Panc1 (cell line): ENCODE results near the gene TCP10L. TPM values are rescaled to one million over a fixed set of nuclear protein-coding genes. Genes with fewer than 3 reads are reported as not detected.
"Not testable (repeated sequence)": the region's sequence is repeated elsewhere in the genome, so short reads cannot be mapped to it uniquely, and the experiment has no call there.

Source experiments
- ATAC-seq: fragments of 200-7000 bp; cut with Tn5 transposase; 2 replicates; pipeline ENCODE4 v1.9.1; 2020; ENCODE audit warnings: mild to moderate bottlenecking, moderate library complexity
- Bru-seq: library from RNA; stranded (reverse); fragments of 400-500 nt; gene quantifications from one replicate; lab custom pipeline; 2021; lab: Mats Ljungman, UMichigan
- BruChase-seq, 2 experiments: library from RNA; stranded (reverse); fragments of 400-500 nt; gene quantifications; one replicate each; lab custom pipeline; 2021; lab: Mats Ljungman, UMichigan
- BruUV-seq: library from RNA; stranded (reverse); fragments of 400-500 nt; replicated peaks from 2 replicates; lab custom pipeline; 2021; lab: Mats Ljungman, UMichigan
- CTCF ChIA-PET: fragments of 300-600 bp; sonication (Branson Sonifier 250); formaldehyde crosslinking; loops from one replicate; lab custom pipeline; 2022; ENCODE audit warnings: antibody characterized with exemption; lab: Charles Lee
- POLR2A ChIA-PET: fragments of 300-600 bp; sonication (Branson Sonifier 250); formaldehyde crosslinking; loops from one replicate; lab custom pipeline; 2022; ENCODE audit warnings: antibody characterized with exemption; lab: Charles Lee
- DNase-seq: peaks from one replicate; pipeline ENCODE4 v3.0.0-alpha.2; 2010; ENCODE audit warnings: low read depth, low spot score
- H3K27ac ChIP-seq: 2 replicates; pipeline ENCODE4 v1.5.1; 2011; ENCODE audit warnings: mild to moderate bottlenecking, low read length, inconsistent platforms
- H3K27me3 ChIP-seq: fragments of 200-500 bp; sonication (Bioruptor generic); 2 replicates; pipeline ENCODE4 v1.6.0; 2014; ENCODE audit warnings: low read length, inconsistent platforms; ENCODE audit not compliant: control insufficient read depth, insufficient read depth
- H3K36me3 ChIP-seq: fragments of 200-500 bp; sonication (Bioruptor generic); 2 replicates; pipeline ENCODE4 v1.5.1; 2014; ENCODE audit warnings: inconsistent platforms, mild to moderate bottlenecking, low read length, moderate library complexity; ENCODE audit not compliant: control insufficient read depth, insufficient read depth
- H3K4me1 ChIP-seq: 2 replicates; pipeline ENCODE4 v1.5.1; 2011; ENCODE audit warnings: inconsistent platforms, mild to moderate bottlenecking, low read length, moderate library complexity; ENCODE audit not compliant: control insufficient read depth, insufficient read depth
- H3K4me3 ChIP-seq, 2 experiments: 2 replicates each; pipeline ENCODE4 v1.5.1; 2011 to 2012; ENCODE audit warnings: low read depth in 2 of 2, low read length in 2 of 2, mild to moderate bottlenecking in 2 of 2, inconsistent platforms in 1 of 2, moderate library complexity in 1 of 2
- H3K9me3 ChIP-seq: fragments of 200-500 bp; sonication (Bioruptor generic); 2 replicates; pipeline ENCODE4 v1.5.1; 2014; ENCODE audit warnings: low read depth, mild to moderate bottlenecking, inconsistent platforms, low read length, moderate library complexity; ENCODE audit not compliant: control insufficient read depth, insufficient read depth
- POLR2AphosphoS5 ChIP-seq: IDR thresholded peaks from 2 replicates; pipeline ENCODE4 v1.6.1; 2012; ENCODE audit warnings: mild to moderate bottlenecking, low read depth, low read length, moderate library complexity
- SIN3A ChIP-seq: IDR thresholded peaks from 2 replicates; pipeline ENCODE4 v1.6.1; 2012; ENCODE audit warnings: low read depth, mild to moderate bottlenecking, low read length, moderate library complexity, borderline replicate concordance; ENCODE audit not compliant: insufficient read depth
- TCF7L2 ChIP-seq: IDR thresholded peaks from 2 replicates; pipeline ENCODE4 v1.6.1; 2011; ENCODE audit warnings: mild to moderate bottlenecking, low read depth, low read length, inconsistent platforms
- in situ Hi-C: cut with HindIII; loops from 2 replicates; pipeline ENCODE4 v1.10.0; 2016; ENCODE audit warnings: low sequenced_read_pairs, low pct_unique_long_range_greater_than_20kb
- intact Hi-C: fragments of 100-400 bp; cut with micrococcal nuclease; formaldehyde crosslinking; loops from one replicate; pipeline ENCODE4 v1.10.0; 2022; ENCODE audit not compliant: unreplicated experiment
- long read RNA-seq: library from polyadenylated mRNA; unstranded; transcript quantifications from one replicate; pipeline ENCODE4 v2.0.0, GENCODE V29; 2021; ENCODE audit not compliant: unreplicated experiment
- polyA plus RNA-seq: library from polyadenylated mRNA; unstranded; fragments of >200 nt; gene quantifications from one replicate; pipeline ENCODE4 v1.2.1, GENCODE V29; 2012; ENCODE audit warnings: missing spikeins; ENCODE audit not compliant: insufficient read length
- total RNA-seq: library from RNA; stranded (reverse); gene quantifications from one replicate; pipeline ENCODE4 v1.2.1, GENCODE V29; 2021; ENCODE audit not compliant: unreplicated experiment
- TF ChIP-seq, protein P1 (sequence below): fragments of 450-650 bp; IDR thresholded peaks from 2 replicates; pipeline ENCODE4 v1.5.1; 2017; ENCODE audit warnings: mild to moderate bottlenecking
- TF ChIP-seq, protein P2 (sequence below), 2 experiments: IDR thresholded peaks; 2 replicates each; pipeline ENCODE4 v1.6.1; 2011 to 2012; ENCODE audit warnings: low read depth in 2 of 2, control low read depth in 1 of 2, low read length in 1 of 2, mild to moderate bottlenecking in 1 of 2, moderate library complexity in 1 of 2; ENCODE audit not compliant: insufficient read depth in 1 of 2

TCP10L gene, protein sequence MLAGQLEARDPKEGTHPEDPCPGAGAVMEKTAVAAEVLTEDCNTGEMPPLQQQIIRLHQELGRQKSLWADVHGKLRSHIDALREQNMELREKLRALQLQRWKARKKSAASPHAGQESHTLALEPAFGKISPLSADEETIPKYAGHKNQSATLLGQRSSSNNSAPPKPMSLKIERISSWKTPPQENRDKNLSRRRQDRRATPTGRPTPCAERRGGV
- total RNA-seq: 0.57 TPM
- not detected for polyA plus RNA-seq
- percentile 10 among the genes with signal in this experiment for Bru-seq, nascent RNA
- percentile 29 among the genes with signal in this experiment for BruChase-seq, experiment 1, labeled RNA remaining after a 2-hour chase
- BruChase-seq, experiment 2, labeled RNA remaining after a 6-hour chase: percentile 26 among the genes with signal in this experiment
- long read RNA-seq, partial matches to known transcripts: 0 of 1 reads
- long read RNA-seq, other reads (novel, unspliced or antisense): 1 of 1 reads

DNA sequence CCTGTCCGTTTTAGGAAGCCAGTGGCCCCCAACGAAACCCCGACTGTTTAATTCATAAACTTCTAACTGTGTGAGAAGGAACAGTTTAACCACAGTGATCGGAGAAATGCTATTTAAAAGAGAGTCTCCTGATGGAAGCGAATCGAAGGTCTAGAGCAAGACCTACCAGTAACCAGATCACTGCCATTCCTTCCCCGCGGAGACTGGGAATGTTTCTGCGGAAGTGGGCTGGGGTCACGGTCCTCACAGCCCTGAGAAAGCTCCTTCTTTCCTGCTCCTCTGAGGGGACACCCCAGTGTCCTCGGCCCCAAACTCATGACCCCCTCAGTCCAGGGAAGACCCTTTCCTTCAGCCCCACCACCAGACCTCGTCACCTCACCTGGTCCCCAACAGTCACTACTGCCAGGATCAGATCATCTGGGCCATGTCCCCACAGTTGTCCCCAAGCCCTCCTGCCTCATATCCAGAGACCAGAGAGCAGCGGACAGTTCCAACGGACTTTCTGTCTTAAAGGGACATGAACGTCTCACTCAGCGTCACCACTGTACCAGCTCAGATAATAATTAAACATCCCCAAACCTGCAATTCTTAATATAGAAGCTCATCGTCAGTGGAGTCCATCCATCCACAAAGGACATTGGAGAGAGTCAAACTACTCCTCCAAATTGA lies at the start of gene TCP10L:
TCP10L (minus strand) TSS at position 482 of the 669 bp plus-strand sequence. CDS start 1,219 bp downstream, outside the sequence.
- CTCF ChIA-PET: no interaction called here
- no TSS peak for BruUV-seq
- POLR2A ChIA-PET: no interaction called here

DNA sequence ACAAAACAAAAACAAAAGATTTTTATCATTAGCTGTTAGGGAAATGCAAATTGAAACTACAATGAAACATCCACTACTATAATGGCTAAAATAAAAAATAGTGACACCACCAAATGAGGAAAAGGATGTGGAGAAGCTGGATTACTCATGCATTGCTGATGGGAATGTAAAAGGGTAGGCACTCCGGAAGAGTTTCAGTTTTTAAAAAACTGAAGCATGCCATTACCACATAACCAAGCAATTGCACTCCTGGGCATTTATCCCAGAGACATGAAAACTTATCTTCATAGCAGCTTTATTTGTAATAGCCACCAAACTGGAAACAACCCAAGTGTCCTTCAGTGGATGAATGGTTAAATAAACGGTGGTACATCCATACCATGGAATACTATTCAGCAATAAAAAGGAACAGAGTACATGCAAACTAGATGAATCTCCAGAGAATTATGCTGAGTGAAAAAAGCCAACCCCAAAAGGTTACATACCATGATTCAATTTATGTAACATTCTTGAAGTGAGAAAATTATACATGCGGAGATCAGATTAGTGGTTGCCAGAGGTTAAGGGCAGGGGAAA lies 41.4 kb upstream of the TCP10L start:
- Histone ChIP-seq H3K9me3 (no peaks in the 10 kb centered on the region), H3K27ac (no peak overlapping the region), H3K4me3 (no peak overlapping the region), H3K36me3 (no peaks in the 10 kb centered on the region), H3K4me1 (no peaks in the 10 kb centered on the region), H3K27me3 (no peaks in the 10 kb centered on the region)
- DNase-seq: no peak
- ChIA-PET CTCF (no interaction called here), POLR2A (no interaction called here)
- in situ Hi-C loops: no loop called here
- ATAC-seq: no peak
- no TSS peak for BruUV-seq
- intact Hi-C loops: no loop called here
- TF ChIP-seq, protein P1, sequence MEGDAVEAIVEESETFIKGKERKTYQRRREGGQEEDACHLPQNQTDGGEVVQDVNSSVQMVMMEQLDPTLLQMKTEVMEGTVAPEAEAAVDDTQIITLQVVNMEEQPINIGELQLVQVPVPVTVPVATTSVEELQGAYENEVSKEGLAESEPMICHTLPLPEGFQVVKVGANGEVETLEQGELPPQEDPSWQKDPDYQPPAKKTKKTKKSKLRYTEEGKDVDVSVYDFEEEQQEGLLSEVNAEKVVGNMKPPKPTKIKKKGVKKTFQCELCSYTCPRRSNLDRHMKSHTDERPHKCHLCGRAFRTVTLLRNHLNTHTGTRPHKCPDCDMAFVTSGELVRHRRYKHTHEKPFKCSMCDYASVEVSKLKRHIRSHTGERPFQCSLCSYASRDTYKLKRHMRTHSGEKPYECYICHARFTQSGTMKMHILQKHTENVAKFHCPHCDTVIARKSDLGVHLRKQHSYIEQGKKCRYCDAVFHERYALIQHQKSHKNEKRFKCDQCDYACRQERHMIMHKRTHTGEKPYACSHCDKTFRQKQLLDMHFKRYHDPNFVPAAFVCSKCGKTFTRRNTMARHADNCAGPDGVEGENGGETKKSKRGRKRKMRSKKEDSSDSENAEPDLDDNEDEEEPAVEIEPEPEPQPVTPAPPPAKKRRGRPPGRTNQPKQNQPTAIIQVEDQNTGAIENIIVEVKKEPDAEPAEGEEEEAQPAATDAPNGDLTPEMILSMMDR: no peak
- no peak for TF ChIP-seq SIN3A
- no peak for TF ChIP-seq TCF7L2
- TF ChIP-seq POLR2AphosphoS5: no peak
- TF ChIP-seq, protein P2, sequence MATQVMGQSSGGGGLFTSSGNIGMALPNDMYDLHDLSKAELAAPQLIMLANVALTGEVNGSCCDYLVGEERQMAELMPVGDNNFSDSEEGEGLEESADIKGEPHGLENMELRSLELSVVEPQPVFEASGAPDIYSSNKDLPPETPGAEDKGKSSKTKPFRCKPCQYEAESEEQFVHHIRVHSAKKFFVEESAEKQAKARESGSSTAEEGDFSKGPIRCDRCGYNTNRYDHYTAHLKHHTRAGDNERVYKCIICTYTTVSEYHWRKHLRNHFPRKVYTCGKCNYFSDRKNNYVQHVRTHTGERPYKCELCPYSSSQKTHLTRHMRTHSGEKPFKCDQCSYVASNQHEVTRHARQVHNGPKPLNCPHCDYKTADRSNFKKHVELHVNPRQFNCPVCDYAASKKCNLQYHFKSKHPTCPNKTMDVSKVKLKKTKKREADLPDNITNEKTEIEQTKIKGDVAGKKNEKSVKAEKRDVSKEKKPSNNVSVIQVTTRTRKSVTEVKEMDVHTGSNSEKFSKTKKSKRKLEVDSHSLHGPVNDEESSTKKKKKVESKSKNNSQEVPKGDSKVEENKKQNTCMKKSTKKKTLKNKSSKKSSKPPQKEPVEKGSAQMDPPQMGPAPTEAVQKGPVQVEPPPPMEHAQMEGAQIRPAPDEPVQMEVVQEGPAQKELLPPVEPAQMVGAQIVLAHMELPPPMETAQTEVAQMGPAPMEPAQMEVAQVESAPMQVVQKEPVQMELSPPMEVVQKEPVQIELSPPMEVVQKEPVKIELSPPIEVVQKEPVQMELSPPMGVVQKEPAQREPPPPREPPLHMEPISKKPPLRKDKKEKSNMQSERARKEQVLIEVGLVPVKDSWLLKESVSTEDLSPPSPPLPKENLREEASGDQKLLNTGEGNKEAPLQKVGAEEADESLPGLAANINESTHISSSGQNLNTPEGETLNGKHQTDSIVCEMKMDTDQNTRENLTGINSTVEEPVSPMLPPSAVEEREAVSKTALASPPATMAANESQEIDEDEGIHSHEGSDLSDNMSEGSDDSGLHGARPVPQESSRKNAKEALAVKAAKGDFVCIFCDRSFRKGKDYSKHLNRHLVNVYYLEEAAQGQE (IDR thresholded peaks at IDR 0.05; ENCODE audit: insufficient read depth in 1 of 2, low read depth in 2 of 2, low read length in 1 of 2): no peak

More for the DNA sequence above, at the start of gene TCP10L:
- H3K27ac ChIP-seq: no peak within 1 kb of the TSS
- in situ Hi-C loops (no loop called here), intact Hi-C loops (no loop called here)
- no peaks in the 10 kb centered on the region for H3K4me1 ChIP-seq
- H3K4me3 ChIP-seq: no peak within 1 kb of the TSS
- DNase-seq: no peak
- H3K9me3 ChIP-seq: no peaks in the 10 kb centered on the region
- no peaks in the 10 kb centered on the region for H3K36me3 ChIP-seq
- H3K27me3 ChIP-seq: no peaks in the 10 kb centered on the region
- no peak for ATAC-seq
- TF ChIP-seq SIN3A (no peak), POLR2AphosphoS5 (no peak), TCF7L2 (no peak)
- TF ChIP-seq, protein P1: no peak
- TF ChIP-seq, protein P2 (IDR thresholded peaks at IDR 0.05; ENCODE audit: insufficient read depth in 1 of 2, low read depth in 2 of 2, low read length in 1 of 2): no peak

DNA sequence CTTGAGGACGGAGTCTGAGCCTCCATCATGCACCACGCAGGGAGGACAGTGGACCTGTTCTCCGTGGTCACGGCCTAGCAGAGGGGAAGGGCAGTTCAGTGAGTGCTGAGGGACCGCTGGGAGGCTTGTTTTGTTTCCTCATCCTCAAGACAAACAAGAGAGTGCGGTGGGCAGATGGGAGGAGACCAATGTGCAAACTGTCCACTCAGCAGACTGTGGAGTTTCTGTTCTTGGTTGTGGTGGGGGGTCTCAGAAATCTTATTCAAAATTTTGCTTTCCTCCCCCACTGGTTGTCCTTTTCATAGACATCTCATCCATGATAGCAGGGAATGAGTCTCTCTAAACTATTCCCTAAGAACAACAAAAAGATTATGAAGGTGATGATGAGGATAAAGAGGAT lies 32.9 kb upstream of the TCP10L start:
- ATAC-seq, H3K9me3 ChIP-seq, DNase-seq, CTCF ChIA-PET, intact Hi-C loops, H3K4me1 ChIP-seq, H3K27me3 ChIP-seq, H3K4me3 ChIP-seq, H3K36me3 ChIP-seq, BruUV-seq, H3K27ac ChIP-seq, in situ Hi-C loops, POLR2A ChIA-PET: not testable (repeated sequence)
